HG03439 (cell line): Measurements from ENCODE around the gene MSANTD4.
"Not testable (repeated sequence)": the region's sequence is repeated elsewhere in the genome, so short reads cannot be mapped to it uniquely, and the experiment has no call there.

Source experiments
- ATAC-seq: cut with Tn5 transposase; IDR thresholded peaks from one replicate; pipeline ENCODE4 v1.9.1; 2021; ENCODE audit warnings: mild to moderate bottlenecking, moderate library complexity; ENCODE audit not compliant: unreplicated experiment

Gene MSANTD4

DNA sequence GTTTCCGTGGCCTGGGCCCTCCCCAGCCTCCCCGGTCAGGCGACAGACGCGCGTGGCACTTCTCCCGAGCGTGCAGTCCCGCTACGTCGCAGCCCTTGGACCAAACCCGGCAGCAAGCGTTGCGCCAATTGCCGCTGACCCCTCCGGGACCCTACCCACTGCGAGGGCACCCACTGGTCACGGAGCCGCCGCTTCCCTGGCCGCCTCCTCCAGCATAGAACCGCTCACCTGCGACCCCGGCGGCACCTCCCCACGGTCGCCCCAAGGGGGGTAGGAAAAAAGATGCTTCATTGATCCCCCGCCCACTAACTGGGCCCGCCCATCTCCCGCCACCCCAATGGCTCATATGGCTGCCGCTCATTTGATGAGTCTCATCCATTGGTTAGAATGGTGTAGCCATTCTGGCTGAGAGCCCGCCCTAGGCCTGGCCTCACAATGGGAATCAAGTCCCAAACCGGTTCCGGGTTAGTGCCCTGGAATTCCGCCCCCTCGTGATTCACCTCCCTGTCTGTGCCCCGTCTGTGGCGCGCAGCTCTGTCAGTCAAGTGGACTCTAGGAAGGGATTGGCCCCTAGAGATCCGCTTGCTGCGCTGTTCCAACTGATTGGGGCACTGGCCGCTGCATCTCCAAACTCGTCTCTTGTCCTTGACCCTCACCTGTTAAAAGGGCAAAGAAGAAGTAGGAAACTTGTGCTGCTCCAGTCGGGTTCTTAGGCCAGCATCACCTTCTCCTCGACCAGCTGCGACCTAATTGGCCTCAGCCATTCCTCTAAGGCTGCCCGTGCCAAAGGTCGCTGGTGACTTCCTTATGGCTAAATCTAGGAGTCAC is at the start of gene MSANTD4:
TSS of gene MSANTD4 (minus strand) at position 274 of the 828 bp plus-strand sequence. CDS start 11,323 bp downstream, outside the sequence.
- ATAC-seq = peak; percentile 99

DNA sequence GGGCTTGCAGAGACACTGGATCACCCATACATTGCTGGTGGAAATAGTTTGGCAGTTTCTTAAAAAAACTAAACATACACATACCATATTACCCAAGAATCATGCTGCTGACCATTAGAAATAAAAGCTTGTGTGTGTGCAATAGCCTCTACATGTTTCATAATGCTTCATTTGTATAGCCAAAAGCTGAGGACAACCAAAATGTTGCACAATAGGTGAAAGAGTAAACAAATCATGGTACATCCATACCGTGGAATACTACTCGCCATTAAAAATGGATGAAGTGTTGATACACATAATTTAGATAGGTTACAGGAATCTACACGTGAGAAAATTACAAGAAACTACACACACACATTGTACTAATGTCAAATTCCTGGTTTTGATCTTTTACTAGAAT is 48.6 kb upstream of the MSANTD4 start:
- no peak for ATAC-seq

GRCh38 chr11:106063009-106063408 is 41.0 kb upstream of the MSANTD4 start:
- ATAC-seq = no peak

DNA sequence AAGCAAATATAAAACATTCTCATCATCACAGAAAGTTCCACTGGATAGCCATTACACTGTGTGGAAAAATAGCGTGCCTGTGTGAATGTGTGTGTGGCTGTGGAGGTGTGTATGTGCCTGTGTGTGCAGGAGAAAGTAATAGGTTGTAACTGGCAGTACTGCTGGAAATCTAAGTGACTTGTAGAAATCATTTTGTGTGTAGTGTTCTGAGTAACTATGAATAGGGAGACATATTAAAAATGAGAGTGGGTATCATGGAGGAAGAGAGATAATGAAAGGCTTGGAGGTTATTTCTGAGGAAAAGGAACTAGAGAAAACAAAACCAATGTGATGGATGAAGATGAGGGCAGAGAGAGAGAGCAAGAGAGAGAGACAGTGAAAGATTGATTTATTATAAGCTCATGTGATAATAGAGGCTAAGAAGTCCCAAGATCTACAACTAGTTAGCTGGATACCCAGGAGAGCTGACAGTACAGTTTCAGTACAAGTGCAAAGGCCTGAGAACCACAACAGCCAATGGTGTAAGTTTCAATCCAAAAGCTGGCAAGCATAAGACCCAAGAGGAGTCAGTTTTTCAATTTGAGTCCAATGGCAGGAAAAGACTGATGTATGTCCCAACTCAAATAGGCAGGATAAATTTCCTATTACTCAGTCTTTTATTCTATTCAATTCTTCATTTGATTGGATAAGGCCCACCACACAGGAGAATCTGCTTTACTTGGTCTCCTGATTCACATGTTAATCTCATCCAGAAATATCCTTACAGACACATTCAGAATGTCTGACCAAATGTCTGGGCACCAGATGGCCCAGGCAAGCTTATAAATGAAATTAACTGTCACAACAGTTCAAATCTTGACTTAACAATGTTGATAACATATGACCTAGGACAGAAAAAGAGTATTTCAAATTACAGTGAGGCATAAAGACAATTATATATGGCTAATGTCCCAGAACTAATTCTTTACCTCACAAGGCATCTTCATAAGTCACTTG is 40.2 kb upstream of the MSANTD4 start:
- ATAC-seq = no peak

GRCh38 chr11:106061249-106061784 is 39.3 kb upstream of the MSANTD4 start:
- no peak for ATAC-seq

GRCh38 chr11:106059617-106060016 is 37.6 kb upstream of the MSANTD4 start:
- no peak for ATAC-seq

GRCh38 chr11:106058377-106058776 is 36.3 kb upstream of the MSANTD4 start:
- ATAC-seq = not testable (repeated sequence)

DNA sequence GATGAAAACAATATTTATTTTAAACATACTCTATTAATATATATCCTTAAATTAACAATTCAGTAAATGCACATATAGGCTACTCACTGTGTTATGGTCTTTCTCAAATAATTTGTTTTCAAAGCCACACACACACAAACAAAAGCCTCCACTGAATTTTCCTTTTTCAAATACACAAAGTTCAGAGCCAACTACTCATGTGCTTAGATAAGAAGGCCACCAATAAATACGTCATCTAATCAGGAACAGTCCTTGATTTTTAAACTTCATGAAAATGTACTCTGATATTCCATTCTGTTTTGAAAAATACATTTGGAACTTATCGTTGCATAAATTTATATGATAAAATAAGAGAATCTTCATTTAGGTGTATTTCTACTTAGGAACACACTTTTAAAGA is 29.1 kb upstream of the MSANTD4 start:
- no peak for ATAC-seq

DNA sequence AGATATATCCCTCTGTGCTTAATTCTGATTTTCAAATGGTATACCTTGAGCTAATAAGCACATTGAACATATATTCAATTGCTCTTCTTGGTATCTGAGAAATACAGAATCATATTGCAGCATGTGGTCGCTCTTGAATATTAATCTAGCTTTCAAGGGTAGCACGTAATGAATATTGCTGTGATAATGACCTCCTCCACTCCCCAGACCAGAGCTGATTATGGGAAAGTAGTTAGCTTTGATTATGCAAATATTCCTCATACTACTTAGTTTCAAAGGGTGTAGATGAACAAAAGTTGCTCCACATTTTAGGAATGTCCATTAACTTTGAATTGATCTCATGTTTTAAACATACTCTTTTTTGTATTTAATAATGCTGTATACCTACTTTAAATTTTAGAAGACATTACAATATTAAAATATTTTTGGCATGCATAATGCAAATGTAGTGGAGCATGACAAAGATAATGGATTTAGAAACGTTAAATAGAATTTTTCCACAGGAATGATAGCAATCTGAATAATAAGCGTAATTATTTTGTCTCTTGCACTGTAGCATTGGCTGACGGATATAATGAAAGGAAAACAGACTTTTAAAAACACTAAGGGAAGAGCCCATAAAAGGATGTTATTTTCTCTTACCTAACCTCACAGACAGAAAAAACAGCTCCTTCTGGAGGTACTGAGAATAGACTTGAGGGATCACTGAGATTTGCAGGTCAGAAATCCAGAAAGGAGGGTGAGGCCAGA is 27.9 kb upstream of the MSANTD4 start:
- ATAC-seq = no peak

DNA sequence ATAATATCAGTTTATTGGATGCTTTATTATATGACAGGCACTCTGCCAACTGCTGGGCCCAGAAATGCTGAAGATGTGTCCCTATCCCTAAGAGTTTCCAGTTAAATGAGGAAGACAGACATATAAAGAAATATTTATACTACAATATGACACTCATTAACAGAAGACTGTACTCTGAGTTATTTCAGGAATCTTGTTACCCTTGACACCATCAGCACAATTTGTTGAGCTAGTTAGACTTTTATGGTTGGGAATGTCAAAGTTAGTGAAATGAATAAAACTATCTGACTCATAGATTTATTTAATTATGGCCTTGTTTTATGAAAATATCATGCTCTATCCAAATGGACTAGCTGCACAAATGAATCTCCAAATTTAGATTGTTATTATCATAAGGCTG is 25.6 kb upstream of the MSANTD4 start:
- ATAC-seq = no peak

DNA sequence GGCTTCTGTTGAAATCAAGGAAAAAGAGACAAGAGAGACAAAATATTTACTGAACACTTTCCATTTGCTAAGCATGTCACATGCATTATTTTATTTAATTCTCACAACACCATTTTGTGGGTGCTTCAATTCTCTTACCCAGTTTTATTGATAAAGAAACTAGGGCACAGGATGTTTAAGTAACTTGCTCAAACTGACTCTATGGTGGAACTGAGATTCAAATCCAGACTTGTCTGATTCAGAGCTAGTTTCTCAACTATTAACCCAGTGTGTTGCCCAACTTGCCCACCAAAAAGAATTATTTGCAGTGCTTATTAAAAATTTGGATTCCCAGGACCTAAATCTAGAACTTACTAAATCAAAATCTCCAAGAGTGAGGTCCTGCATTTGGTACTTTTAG is 21.5 kb upstream of the MSANTD4 start:
- no peak for ATAC-seq

GRCh38 chr11:106032861-106033260 is 10.8 kb upstream of the MSANTD4 start:
- ATAC-seq = no peak

DNA sequence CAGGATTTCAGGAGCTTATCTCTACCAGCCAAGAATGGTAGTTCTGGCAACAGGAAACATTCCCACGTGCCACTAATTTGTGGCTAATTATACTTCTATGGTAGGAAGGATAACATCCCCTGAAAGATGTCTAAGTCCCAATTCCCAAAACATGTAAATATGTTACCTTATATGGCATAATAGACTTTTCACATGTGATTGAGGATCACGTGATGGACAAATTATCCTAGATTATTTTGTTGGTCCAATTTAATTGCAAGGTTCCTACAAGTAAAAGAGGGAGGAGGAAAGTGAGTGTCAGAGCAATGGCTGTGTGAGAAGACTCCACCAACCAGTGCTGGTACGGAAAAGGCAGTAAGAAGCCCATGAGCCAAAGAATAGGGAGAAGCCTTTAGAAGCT is 9.9 kb upstream of the MSANTD4 start:
- ATAC-seq = no peak

DNA sequence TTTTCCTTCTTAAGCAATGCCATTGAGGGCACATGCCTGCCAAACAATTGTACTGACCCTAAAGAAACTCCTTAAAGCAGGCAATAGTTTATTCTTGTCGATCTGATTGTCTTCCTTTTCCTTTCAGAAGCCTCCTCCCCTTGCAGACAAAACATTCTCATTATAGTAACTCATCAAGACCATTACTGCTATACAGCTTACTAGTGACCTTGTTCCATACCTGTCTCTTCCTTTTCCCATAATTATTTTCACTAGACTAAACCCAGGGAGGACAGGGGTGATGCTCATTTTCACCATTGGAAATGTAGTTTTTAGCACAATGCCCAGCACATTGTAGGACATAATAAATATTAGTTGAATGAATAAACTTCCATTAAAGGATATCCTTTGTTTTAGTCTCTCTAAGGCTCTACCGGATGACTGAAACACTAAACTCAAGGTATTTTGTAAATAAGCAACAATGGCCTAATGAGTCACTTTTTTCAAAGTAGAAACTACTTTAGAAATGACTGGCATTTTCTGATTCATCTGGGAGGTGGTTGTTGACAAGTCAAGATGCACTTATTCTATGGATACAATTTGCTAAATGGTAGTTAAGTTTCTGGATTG is 9.3 kb upstream of the MSANTD4 start:
- ATAC-seq = no peak

DNA sequence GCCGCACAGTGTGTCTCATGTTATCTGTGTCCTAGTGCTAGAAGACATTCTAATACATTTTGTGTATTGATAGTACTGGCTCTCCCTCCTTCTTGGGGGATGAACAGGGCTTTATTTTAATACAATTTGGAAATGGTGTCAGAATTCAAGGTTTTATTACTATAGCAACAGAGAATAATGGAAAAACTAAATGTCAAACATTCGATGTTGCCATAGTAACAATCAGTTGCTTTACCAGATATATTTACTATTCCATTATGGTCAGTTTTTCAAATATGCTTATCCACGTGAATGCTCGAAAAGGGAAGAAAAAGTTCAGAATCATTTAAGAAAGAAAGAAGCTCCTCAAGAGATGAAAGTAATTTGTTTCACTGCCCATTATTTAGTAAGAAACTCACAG is 8.6 kb upstream of the MSANTD4 start:
- ATAC-seq = no peak

- no peak for ATAC-seq
Observed at GRCh38 chr11:106022795-106023275, 795 bp upstream of the MSANTD4 start.

DNA sequence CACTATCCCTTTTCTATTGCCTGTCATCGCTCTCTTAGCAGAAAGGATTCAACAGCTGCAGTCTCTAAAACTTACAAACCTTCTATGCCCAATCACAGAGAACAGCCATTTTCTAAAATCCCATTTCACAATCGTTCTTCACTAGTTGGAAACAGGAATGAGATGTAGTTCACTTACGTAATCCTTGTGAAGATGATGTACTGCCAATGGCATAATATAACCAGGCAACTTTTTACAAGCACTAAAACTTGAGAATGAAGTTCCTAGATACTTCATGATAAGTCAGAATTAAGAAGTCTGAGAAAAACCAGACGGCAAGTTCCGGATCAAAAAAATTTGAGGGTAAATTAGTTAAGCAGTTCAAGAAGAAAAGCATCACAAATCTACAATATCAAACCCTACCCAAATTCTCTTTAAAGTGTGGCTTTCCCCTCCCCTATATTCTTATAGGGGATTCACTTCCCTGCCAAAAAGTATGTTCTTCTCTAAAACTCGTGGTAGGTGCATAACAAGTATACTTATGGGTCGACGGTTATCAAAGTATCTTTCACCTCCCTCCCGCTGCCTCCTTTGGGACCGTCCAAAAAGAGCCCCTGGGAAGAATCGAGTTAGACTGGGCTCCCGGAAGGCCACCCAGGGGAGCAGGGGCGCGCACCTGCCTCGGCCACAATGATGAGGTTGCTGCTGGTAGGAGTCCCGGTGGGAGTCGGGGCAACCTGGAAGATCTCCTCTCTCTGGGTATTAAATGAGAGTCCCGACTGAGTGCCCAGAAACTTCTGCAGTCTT is 666 bp downstream of the MSANTD4 start:
- peak; percentile 17 for ATAC-seq

DNA sequence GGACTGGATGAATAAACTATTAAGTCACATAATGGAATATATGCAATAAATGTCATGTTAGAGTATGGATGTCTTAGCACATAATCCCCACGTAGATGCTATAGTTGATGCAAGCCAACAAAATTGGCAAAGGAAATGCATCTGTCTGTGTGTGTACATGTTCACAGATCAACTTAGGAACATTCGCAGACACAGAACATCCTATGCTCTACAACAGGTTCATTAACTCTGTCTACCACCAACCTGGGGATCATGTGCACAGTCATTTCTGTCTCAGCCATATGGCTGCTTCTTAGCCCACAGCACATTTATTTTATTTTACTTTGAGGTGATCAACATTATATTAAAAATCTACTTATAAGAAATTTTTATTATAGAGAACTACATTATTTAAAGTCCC is 4.9 kb downstream of the MSANTD4 start:
- no peak for ATAC-seq

DNA sequence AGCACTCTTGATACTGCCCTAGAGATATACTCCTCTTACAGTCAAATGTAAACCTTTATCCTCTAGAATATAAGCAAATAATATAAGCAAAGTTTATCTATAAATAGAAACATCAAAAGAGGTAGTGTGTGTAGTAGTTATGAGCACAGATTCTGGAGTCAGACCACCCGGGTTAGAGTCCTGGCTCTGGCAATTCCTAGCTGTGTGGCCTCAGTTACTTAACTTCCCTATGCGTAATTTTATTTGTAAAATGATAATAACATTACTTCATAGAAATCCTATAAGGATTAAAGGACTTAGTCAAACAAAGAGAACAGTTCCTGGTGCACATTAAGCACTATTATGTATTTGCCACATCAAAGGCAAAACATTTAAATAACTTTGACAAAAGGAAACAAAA is 7.0 kb downstream of the MSANTD4 start:
- ATAC-seq = no peak
